HG03521 (cell line): ENCODE data around the gene HLCS.

ENCODE experiments used
- ATAC-seq: cut with Tn5 transposase; IDR thresholded peaks from one replicate; pipeline ENCODE4 v1.9.1; 2021; ENCODE audit warnings: mild to moderate bottlenecking, moderate library complexity; ENCODE audit not compliant: unreplicated experiment

The HLCS gene

DNA sequence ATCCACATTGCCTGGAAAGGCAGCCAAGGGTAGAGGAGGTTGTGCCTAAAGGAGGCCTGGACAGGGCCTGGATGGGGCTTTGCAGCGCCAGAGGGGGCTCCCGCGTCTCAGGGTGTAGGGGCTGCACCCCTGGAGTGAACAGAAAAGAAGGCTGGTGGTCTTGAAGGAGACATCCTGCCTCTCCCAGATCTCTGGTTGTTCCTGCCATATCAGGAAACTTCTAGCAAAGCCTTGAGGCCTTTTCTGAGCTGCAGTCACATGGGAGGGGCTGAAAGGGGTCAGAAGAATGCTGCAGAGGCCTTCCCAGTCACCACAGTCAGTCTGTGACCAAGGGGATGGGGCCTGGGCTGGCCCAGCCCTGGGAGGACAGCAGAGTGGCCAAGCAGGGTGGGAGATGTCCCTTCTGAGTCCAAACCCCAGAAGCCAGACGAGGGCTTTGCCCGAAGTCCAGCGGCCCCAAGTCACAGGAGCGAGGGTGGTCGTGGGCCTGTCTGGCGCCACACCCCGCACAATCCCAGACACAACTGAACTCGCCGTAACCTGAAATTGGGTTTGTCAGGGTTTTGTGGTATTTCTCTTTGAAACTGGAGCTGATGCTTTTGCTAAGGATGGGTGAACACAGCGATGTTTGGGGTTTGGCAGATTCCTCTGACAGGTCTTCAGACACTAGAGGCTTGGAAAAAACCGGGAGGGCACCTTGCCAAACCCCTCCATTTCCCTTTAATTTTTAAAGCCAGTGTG, 237.9 kb downstream of the HLCS start:
- ATAC-seq = no peak

DNA sequence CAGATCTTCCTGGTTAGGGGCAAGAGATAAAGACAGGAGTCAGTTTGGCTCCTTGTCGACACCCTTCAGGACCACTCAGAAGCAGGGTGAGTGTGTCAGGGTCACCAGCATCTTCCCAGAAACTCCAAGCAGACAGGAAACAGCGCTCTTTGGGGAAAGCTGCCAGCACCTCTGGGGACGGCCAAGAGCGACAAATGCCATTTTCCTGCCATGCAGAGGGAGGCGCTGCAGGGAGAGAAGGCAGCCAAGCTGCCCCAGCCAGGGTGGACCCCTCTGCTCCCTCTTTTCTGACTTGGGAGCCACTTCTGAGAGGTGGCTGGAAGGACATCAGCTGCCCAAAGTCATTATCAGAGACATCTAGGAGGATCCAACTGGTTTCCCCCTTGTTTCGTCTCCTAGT, 238.6 kb downstream of the HLCS start:
- ATAC-seq = no peak

DNA sequence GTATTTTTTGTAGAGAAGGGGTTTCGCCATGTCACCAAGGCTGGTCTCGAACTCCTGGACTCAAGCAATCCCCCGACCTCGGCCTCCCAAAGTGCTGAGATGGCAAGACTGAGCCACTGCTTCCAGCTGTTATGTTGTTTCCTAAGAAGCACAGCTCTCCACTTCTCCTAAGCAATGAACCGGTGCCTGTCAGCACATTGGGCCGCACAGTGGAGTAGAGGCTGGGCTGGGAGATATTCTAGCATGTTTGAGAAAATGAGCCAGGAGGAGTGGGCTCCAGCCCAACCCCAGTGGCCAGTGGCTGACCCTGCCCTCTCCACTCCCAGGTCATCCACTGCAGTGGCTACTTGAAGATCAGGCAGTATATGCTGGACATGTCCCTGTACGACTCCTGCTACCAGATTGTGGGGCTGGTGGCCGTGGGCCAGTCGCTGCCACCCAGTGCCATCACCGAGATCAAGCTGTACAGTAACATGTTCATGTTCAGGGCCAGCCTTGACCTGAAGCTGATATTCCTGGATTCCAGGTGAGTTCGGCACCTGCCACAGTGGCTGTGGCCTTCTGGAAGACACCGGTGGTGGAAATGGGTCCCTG, 240.6 kb downstream of the HLCS start:
- no peak for ATAC-seq

DNA sequence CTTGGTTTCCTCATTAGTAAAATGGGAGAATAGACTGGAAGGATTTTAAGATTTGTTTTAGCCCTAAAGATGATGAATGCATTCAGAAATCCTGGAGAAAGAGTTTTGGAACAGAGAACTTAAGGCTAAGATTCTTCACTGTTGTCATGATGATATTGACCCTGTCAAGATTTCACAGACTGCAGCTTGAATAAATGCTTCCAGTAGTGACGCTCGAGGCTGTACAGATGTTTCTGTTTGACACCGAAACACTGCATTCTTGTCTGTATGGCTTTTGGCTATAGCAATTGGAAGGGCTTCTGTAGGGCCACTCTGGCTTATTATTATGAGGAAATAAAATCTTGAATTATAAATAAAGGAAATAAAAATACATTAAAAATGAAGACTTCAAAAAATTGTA, 241.8 kb downstream of the HLCS start:
- no peak for ATAC-seq

DNA sequence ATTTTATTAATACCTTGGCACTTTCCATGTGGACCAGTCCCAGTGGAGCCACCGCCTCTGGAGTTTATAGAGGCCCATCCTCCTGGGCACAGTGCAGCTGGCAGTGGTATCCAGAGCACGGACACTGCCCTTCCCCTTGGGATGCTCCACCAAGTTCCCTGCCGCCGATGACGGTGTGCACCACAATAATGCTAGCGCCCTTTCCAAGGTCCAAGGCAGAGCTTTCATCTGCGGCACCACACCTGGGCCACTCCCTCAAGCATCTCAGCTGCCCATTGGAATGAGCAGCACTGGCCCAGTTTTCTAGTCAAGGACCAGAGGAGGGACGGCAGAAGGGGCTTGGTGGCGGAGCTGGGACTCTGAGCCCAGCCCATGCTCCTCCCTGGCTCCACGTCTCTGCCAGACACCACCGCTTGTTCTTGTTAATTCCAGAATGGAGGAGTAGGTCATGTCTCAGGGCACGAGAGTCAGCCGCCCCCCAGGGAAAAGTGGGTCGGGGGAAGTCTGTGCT, 243.0 kb downstream of the HLCS start:
- ATAC-seq = no peak

DNA sequence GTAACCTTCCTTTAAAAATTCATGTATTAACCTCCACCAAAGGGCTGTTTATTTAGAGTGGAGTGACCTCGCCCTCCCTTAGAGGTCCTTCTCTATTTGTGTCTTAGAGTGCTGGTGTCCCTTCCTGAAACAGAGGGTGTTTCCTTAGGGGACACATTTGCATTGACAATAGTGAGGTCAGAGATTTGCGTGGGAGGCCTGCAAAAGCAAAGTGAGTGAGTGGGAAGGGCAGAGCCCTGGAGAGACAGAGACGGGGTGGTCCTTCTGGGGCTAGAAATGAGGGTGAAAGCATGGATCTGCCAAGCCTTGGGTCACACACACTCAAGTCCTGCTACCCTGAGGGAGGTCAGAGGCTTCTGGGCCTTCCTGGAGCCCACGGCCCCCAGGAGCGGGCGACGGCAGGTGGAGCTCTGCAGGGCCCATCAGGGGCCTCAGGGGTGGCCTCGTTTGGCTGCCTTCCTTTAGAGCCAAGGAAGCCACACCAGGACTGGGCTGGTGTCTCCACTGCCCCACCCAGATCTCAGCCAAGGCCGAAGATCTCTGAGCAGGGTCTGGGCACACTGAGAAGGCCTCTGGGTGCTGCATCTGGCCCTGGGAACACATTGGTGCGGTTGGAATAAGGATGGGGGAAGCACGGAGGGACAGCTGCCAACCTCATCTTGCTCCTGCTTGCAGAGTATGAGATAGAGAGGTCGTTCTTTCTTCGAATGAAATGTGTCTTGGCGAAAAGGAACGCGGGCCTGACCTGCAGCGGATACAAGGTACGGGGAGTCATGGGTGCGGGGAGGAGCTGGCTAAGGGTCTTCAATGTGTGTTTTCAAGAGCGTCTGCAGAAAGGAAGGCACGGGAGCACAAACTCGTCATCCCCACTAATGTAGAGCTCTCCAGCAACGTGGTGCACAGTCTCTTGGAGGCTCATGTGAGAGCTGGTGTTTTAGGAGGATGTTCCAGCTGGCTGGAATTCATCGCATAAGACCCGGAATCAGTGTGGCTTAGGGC, 243.8 kb downstream of the HLCS start:
- ATAC-seq = no peak

DNA sequence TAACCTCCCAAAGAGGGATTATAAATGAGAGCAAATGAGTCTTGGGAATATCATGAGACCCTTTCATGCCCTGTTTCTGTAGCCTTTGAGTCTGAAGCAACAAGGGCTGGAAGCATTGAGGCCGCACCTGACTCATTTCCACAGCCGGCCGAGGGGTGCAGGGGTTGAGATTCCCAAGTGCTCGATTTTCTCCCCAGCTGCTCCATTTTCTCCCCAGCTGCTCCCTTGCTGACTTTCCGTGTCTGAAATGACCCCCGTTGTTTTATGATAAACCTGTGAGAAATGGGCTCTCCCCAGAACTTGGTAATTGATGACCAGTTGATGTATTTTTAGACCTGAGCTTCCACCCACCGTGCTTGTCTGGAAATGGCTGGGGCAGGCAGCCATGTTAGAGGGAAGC, 244.7 kb downstream of the HLCS start:
- ATAC-seq = no peak

DNA sequence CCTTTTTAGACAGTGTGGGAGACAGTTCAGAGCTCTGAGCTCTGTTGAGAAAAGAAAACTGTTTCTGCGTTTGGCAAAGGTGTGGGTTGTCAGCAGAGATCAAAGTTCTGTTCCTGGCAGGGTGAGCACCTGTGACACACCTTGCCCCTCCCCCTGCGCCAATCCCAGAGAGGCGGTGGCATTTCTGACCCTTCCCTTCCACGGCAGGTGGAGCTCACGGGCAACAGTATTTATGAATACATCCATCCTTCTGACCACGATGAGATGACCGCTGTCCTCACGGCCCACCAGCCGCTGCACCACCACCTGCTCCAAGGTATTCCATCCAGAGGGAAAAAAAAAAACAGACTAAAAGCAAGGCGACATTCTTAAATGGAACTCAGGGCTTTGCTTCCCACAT, 246.9 kb downstream of the HLCS start:
- ATAC-seq = no peak

DNA sequence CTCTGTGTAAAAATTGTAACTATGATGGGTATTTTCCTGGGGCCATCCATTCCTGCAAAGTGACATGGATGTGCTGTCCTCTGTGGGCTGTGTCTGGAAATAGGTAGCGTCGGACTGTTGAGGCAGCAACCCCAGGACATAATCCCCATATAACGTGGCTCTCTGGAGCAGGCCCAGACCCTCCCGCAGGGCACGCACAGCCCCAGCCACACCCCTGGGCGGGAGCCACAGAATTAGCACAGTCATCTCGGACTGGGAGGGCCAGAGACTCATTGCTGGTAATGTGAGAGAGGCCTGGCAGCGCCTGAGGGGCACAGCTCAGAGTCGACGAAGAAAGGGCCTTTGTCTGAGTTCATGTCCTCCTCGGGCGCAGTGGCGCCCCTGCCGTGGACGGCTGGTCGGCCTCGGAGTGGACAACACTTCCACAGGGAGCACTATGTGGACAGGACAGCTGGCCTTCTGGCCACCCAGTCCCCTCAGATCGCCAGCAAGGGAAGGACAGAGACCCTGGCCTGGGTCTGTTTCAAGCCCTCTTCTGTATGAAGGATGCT, 247.4 kb downstream of the HLCS start:
- ATAC-seq = no peak

DNA sequence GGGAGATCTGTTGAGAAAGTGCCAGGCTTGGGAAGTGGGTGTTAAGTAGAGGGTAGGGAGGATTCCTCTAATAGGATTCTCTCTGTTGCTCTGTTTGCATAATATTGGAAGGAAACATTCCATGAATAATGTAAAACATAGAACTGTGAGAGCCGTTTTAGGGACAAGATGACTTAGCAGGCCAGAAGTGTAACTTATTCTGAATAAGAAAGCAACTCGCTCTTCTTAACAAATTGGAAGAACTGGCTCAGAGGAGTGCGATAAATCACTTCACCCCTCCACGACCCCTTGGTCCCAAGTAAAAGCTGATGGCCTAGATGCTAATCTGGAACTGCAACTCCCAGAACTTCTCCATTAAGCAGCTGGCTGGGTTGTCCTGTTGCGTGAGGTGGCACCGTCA, 248.5 kb downstream of the HLCS start:
- no peak for ATAC-seq

DNA sequence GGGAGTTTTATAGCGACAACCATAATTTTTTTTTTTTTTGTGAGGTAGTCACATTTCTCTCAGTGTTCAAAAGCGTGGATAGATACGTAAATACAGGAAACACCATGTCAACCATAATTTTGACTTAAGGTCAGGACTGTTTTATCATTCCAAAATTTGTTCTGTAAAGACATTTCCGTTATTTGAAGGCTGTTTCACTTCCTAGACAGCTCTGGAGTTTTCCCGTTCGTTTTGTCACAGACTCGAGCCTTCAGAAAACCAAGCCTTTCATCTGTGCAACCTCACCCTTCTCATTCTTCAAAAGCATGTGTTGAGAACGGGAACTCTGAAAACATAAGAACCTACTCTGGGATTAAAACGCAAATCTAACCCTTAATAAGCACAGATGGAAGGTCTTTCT, 249.6 kb downstream of the HLCS start:
- no peak for ATAC-seq

DNA sequence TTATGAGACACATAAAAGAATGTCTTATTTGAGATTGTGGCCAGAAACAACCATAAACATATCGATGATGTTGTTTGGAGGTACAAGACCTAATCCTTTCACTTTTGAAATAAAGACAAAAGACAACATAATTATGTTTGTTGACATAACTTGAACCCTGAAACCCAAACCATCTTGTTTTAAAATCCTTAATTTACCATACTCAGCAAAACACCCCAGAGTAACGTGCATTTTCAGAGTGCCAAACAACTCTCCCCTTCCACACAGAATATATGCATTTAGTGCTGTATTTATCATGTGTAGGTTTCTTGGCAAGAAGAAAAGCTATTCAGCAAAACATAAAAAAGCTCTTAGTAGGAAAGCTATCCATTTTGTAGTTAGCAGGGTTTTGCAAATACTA, 250.1 kb downstream of the HLCS start:
- no peak for ATAC-seq

DNA sequence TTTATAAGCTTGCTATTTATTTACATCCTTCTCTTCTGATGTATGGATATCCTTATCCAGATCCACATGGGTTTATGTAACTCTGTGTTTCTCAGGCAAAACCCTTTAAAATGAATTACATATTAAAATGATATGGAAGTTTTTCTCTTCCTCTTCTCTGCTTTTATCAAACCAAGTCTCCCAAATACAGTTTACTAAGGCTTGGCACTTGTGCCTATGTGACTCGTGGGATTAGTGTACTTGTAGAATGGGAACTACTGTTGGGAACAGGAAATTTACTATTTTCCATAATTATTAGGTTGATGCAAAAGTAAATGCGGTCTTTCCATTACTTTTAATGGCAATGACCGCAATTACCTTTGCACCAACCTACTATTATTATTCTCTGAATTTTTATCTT, 252.7 kb downstream of the HLCS start:
- no peak for ATAC-seq

DNA sequence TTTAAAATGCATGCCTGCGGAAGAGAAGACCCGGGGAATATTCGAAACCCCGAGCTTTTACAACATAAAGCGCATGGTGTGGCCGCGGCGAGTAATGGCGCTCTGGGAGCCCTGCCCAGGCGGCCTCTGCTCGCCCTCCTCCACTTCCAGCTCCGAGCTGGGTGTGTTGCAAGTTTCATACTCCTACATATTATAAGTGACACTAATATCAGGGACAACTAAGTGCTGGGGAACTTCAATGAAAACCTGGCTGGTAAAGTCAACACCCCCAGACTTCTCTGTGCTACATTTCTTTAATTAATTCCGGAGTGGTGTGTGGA, 255.8 kb downstream of the HLCS start:
- no peak for ATAC-seq

DNA sequence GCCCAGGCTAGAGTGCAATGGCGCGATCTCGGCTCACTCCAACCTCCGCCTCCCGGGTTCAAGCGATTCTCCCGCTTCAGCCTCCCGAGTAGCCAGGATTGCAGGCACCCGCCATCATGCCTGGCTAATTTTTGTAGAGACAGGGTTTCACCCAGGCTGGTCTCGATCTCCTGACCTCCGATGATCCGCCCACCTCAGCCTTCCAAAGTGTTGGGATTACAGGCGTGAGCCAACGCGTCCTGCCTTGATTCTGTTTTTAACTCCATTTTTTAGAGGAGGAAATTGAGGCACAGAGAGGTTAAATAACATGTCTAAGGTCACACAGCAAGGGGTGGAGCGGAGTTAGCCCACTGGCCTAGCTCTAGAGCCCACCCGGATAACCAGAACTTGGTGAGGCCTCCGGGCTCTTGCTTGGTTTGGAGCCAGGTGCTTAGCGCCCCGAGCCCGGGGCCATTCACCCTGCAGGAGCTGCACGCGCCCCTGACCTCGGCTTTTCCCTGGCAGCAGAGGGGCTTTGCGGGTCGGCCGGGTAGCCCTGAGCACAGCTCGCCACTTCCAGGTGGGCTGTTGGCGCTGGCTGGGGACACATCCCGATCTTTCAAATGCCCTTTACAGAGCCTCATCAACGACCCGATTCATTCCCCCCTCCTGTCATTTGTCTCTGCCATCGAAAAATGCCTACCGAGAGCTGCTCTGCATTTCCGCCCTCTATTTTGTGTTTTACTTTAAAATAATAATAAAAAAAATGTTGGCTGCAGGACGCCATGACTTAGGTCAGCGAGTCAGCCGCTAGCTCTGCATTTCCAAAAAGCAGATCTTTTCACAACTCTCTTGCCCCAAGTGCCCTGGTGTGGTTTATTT, 256.4 kb downstream of the HLCS start:
- ATAC-seq = no peak

DNA sequence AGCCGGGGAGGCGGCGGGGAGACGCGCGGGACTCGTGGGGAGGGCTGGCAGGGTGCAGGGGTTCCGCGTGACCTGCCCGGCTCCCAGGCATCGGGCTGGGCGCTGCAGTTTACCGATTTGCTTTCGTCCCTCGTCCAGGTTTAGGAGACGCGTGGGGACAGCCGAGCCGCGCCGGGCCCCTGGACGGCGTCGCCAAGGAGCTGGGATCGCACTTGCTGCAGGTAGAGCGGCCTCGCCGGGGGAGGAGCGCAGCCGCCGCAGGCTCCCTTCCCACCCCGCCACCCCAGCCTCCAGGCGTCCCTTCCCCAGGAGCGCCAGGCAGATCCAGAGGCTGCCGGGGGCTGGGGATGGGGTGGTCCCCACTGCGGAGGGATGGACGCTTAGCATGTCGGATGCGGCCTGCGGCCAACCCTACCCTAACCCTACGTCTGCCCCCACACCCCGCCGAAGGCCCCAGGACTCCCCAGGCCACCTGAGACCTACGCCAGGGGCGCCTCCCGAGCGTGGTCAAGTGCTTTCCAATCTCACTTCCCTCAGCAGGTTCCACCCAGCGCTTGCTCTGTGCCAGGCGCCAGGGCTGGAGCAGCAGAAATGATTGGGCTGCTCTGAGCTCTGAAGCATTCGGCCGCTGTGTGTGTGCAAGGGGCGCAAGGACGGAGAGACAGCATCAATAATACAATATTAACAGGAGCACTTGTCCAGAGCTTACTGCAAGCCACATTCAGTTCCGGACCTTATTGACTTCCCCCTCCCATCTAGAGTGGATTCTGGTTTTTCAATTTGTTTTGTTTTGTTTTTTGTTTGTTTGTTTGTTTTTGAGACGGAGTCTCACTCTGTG, 257.2 kb downstream of the HLCS start:
- ATAC-seq = no peak

DNA sequence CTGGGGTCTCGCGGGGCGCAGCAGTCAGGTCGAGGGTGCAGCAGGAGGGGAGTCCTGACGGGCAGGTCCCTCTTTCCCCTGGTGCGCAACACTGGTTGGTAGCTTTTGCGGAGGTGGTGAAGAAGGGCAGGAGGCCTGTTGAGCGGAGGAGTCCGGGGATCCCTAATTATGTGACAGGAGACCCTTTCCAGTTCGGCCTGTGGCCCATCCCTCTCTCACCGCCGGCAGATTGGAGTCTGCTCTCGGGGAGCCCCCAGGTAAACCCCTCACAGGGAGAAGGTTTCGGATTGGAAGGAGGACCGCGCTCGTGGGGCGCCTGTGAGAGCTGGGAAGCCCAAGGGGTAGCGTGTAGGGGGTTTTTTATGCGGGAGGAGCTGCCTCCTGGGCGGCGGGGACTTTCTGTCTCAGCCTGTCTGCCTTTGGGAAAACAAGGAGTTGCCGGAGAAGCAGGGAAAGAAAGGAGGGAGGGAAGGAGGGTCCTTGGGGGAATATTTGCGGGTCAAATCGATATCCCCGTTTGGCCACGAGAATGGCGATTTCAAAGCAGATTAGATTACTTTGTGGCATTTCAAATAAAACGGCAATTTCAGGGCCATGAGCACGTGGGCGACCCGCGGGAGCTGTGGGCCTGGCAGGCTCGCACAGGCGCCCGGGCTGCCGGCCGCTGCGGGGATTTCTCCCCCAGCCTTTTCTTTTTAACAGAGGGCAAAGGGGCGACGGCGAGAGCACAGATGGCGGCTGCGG, 258.0 kb downstream of the HLCS start:
- ATAC-seq = no peak

DNA sequence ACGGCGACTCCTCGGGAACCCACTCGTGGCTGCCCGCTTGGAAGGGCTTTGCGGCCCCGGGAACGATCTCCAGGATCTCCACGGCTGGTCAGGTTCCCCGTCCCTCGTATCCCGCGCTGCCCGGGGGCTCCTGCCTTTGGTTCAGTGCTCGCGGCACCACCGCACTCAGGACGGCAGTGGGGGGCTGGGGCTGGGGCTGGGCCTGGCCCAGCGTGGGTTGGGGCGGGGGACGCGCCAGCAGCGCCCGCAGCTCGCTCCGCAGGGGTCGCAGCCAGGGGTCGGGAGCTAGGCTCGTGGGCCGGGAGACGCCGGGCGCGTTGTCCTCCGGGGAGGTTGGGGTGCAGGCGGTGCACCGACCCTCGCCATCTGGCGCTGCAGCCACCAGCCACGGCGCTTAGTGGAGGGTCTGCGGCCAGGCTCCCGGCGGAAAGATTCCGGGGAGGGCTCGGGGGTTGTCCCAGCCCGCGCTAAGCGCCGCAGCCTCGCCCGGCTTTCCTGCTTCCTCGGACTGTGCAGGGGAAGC, 258.6 kb downstream of the HLCS start:
- ATAC-seq = no peak
